Measurements from ENCODE around the gene ZBTB49.

The ZBTB49 gene

GRCh38 chr4:4293279-4293678 is 3.2 kb downstream of the ZBTB49 start:
- no peaks in the 10 kb centered on the region for H3K9me3 Mint-ChIP-seq
- no peaks in the 10 kb centered on the region for H3K27me3 Mint-ChIP-seq
- no peak overlapping the region for H3K27ac Mint-ChIP-seq
- peaks cover 41% of the 10 kb centered on the region for H3K4me1 Mint-ChIP-seq (ENCODE audit: low read depth)
- H3K36me3 Mint-ChIP-seq (ENCODE audit: low read depth) = peaks cover 48% of the 10 kb centered on the region
- intact Hi-C loops (cut with micrococcal nuclease) = loop anchor here (5.0 kb wide), 1 partner anchor 249 kb away; the partner anchor contains the start of gene STX18
- H3K4me3 Mint-ChIP-seq = no peak overlapping the region

- H3K4me1 Mint-ChIP-seq (ENCODE audit: low read depth) = peaks cover 16% of the 10 kb centered on the region
- no peak overlapping the region for H3K27ac Mint-ChIP-seq
- H3K27me3 Mint-ChIP-seq = no peaks in the 10 kb centered on the region
- no peak overlapping the region for H3K4me3 Mint-ChIP-seq
- H3K36me3 Mint-ChIP-seq (ENCODE audit: low read depth) = peaks cover 51% of the 10 kb centered on the region
- no peaks in the 10 kb centered on the region for H3K9me3 Mint-ChIP-seq
- intact Hi-C loops (cut with micrococcal nuclease) = no loop called here
Measured at GRCh38 chr4:4296283-4296846, 6.3 kb downstream of the ZBTB49 start.

- intact Hi-C loops (cut with micrococcal nuclease) = no loop called here
- H3K36me3 Mint-ChIP-seq (ENCODE audit: low read depth) = peaks cover 66% of the 10 kb centered on the region
- peaks cover 6% of the 10 kb centered on the region for H3K4me1 Mint-ChIP-seq (ENCODE audit: low read depth)
- H3K9me3 Mint-ChIP-seq = no peaks in the 10 kb centered on the region
- no peak overlapping the region for H3K27ac Mint-ChIP-seq
- no peak overlapping the region for H3K4me3 Mint-ChIP-seq
- H3K27me3 Mint-ChIP-seq = no peaks in the 10 kb centered on the region
Measured at GRCh38 chr4:4299006-4299405, 9.0 kb downstream of the ZBTB49 start.

- Mint-ChIP-seq H3K4me3 (no peak overlapping the region), H3K27me3 (no peaks in the 10 kb centered on the region), H3K36me3 (ENCODE audit: low read depth) (peaks cover 66% of the 10 kb centered on the region), H3K9me3 (no peaks in the 10 kb centered on the region), H3K27ac (no peak overlapping the region), H3K4me1 (ENCODE audit: low read depth) (no peaks in the 10 kb centered on the region)
- intact Hi-C loops (cut with micrococcal nuclease) = no loop called here
Measured at GRCh38 chr4:4302001-4302400, 11.9 kb downstream of the ZBTB49 start.

GRCh38 chr4:4302416-4302815 is 12.4 kb downstream of the ZBTB49 start:
- H3K27ac Mint-ChIP-seq = no peak overlapping the region
- H3K4me1 Mint-ChIP-seq (ENCODE audit: low read depth) = no peaks in the 10 kb centered on the region
- intact Hi-C loops (cut with micrococcal nuclease) = no loop called here
- peaks cover 66% of the 10 kb centered on the region for H3K36me3 Mint-ChIP-seq (ENCODE audit: low read depth)
- H3K4me3 Mint-ChIP-seq = no peak overlapping the region
- H3K27me3 Mint-ChIP-seq = no peaks in the 10 kb centered on the region
- H3K9me3 Mint-ChIP-seq = no peaks in the 10 kb centered on the region

- Mint-ChIP-seq H3K27ac (no peak overlapping the region), H3K9me3 (no peaks in the 10 kb centered on the region), H3K36me3 (ENCODE audit: low read depth) (peaks cover 64% of the 10 kb centered on the region), H3K4me3 (no peak overlapping the region), H3K4me1 (ENCODE audit: low read depth) (no peaks in the 10 kb centered on the region), H3K27me3 (no peaks in the 10 kb centered on the region)
- intact Hi-C loops (cut with micrococcal nuclease) = no loop called here
Measured at GRCh38 chr4:4306920-4307319, 16.9 kb downstream of the ZBTB49 start.

GRCh38 chr4:4308800-4309441 is 18.9 kb downstream of the ZBTB49 start:
- H3K4me3 Mint-ChIP-seq = no peak overlapping the region
- no peak overlapping the region for H3K27ac Mint-ChIP-seq
- intact Hi-C loops (cut with micrococcal nuclease) = no loop called here
- no peaks in the 10 kb centered on the region for H3K9me3 Mint-ChIP-seq
- H3K36me3 Mint-ChIP-seq (ENCODE audit: low read depth) = peaks cover 61% of the 10 kb centered on the region
- H3K4me1 Mint-ChIP-seq (ENCODE audit: low read depth) = no peaks in the 10 kb centered on the region
- no peaks in the 10 kb centered on the region for H3K27me3 Mint-ChIP-seq

- Mint-ChIP-seq H3K36me3 (ENCODE audit: low read depth) (peaks cover 69% of the 10 kb centered on the region), H3K27ac (no peak overlapping the region)
Measured at GRCh38 chr4:4311193-4311592, 21.1 kb downstream of the ZBTB49 start.

GRCh38 chr4:4315461-4316149 is 25.6 kb downstream of the ZBTB49 start:
- Mint-ChIP-seq H3K4me3 (no peak overlapping the region), H3K27me3 (no peaks in the 10 kb centered on the region), H3K36me3 (ENCODE audit: low read depth) (peaks cover 74% of the 10 kb centered on the region), H3K27ac (no peak overlapping the region), H3K4me1 (ENCODE audit: low read depth) (no peaks in the 10 kb centered on the region), H3K9me3 (no peaks in the 10 kb centered on the region)
- intact Hi-C loops (cut with micrococcal nuclease) = no loop called here

More at GRCh38 chr4:4311193-4311592, 21.1 kb downstream of the ZBTB49 start:
- no peak overlapping the region for H3K4me3 Mint-ChIP-seq
- H3K4me1 Mint-ChIP-seq (ENCODE audit: low read depth) = no peaks in the 10 kb centered on the region
- H3K27me3 Mint-ChIP-seq = no peaks in the 10 kb centered on the region
- no peaks in the 10 kb centered on the region for H3K9me3 Mint-ChIP-seq
- intact Hi-C loops (cut with micrococcal nuclease) = no loop called here

- Mint-ChIP-seq H3K36me3 (ENCODE audit: low read depth) (peaks cover 79% of the 10 kb centered on the region), H3K27ac (no peak overlapping the region), H3K4me3 (no peak overlapping the region), H3K27me3 (no peaks in the 10 kb centered on the region), H3K4me1 (ENCODE audit: low read depth) (no peaks in the 10 kb centered on the region), H3K9me3 (no peaks in the 10 kb centered on the region)
- intact Hi-C loops (cut with micrococcal nuclease) = no loop called here
Measured at GRCh38 chr4:4316150-4316495, 26.1 kb downstream of the ZBTB49 start.

GRCh38 chr4:4317496-4318232 is 27.6 kb downstream of the ZBTB49 start:
- peaks cover 91% of the 10 kb centered on the region for H3K36me3 Mint-ChIP-seq (ENCODE audit: low read depth)
- H3K4me3 Mint-ChIP-seq = no peak overlapping the region
- intact Hi-C loops (cut with micrococcal nuclease) = no loop called here
- no peaks in the 10 kb centered on the region for H3K27me3 Mint-ChIP-seq
- no peaks in the 10 kb centered on the region for H3K4me1 Mint-ChIP-seq (ENCODE audit: low read depth)
- no peak overlapping the region for H3K27ac Mint-ChIP-seq
- no peaks in the 10 kb centered on the region for H3K9me3 Mint-ChIP-seq

GRCh38 chr4:4320528-4320927 is 30.5 kb downstream of the ZBTB49 start:
- H3K27ac Mint-ChIP-seq = no peak overlapping the region
- peaks cover 66% of the 10 kb centered on the region for H3K36me3 Mint-ChIP-seq (ENCODE audit: low read depth)
- no peak overlapping the region for H3K4me3 Mint-ChIP-seq
- intact Hi-C loops (cut with micrococcal nuclease) = no loop called here
- H3K4me1 Mint-ChIP-seq (ENCODE audit: low read depth) = no peaks in the 10 kb centered on the region
- H3K9me3 Mint-ChIP-seq = no peaks in the 10 kb centered on the region
- no peaks in the 10 kb centered on the region for H3K27me3 Mint-ChIP-seq

GRCh38 chr4:4320951-4321714 is 31.1 kb downstream of the ZBTB49 start:
- Mint-ChIP-seq H3K36me3 (ENCODE audit: low read depth) (peaks cover 60% of the 10 kb centered on the region), H3K9me3 (no peaks in the 10 kb centered on the region), H3K4me1 (ENCODE audit: low read depth) (no peaks in the 10 kb centered on the region), H3K27me3 (no peaks in the 10 kb centered on the region), H3K4me3 (no peak overlapping the region), H3K27ac (no peak overlapping the region)
- intact Hi-C loops (cut with micrococcal nuclease) = no loop called here
